Aorta (tissue), 5 donors: ENCODE measurements around the gene NSD2. TPM values are rescaled to one million over a fixed set of nuclear protein-coding genes. Genes with fewer than 3 reads are reported as not detected.

Experiments
- ATAC-seq: fragments of 200-7000 bp; cut with Tn5 transposase; one replicate; pipeline ENCODE4 v1.9.1; 2022; ENCODE audit warnings: moderate library complexity; ENCODE audit not compliant: low FRiP score
- DNase-seq, 2 donors: peaks; one replicate each; pipeline ENCODE4 v3.0.0-alpha.2; 2020
- H3K27ac ChIP-seq, 2 donors: one replicate each; pipeline ENCODE4 v1.5.1; 2013; ENCODE audit warnings: low read length in 2 of 2, mild to moderate bottlenecking in 2 of 2, moderate library complexity in 2 of 2, control low read depth in 1 of 2, inconsistent platforms in 1 of 2, low read depth in 1 of 2
- H3K27me3 ChIP-seq, 2 donors: one replicate each; pipeline ENCODE4 v1.6.1; 2013; ENCODE audit warnings: control low read depth in 1 of 2, low read length in 1 of 2, mild to moderate bottlenecking in 1 of 2, moderate library complexity in 1 of 2; ENCODE audit not compliant: insufficient read depth in 2 of 2, control insufficient read depth in 1 of 2
- H3K36me3 ChIP-seq, 2 donors: one replicate each; pipeline ENCODE4 v1.6.1; 2013; ENCODE audit warnings: control low read depth in 1 of 2, low read length in 1 of 2, mild to moderate bottlenecking in 1 of 2; ENCODE audit not compliant: insufficient read depth in 2 of 2, control insufficient read depth in 1 of 2
- H3K4me1 ChIP-seq, 2 donors: one replicate each; pipeline ENCODE4 v1.6.1; 2013; ENCODE audit warnings: low read length in 2 of 2, control low read depth in 1 of 2, mild to moderate bottlenecking in 1 of 2, moderate library complexity in 1 of 2; ENCODE audit not compliant: insufficient read depth in 2 of 2, control insufficient read depth in 1 of 2
- H3K4me3 ChIP-seq, 2 donors: one replicate each; pipeline ENCODE4 v1.5.1; 2013; ENCODE audit warnings: low read length in 2 of 2, control low read depth in 1 of 2, mild to moderate bottlenecking in 1 of 2
- H3K9me3 ChIP-seq: one replicate; pipeline ENCODE4 v1.6.1; 2013; ENCODE audit warnings: mild to moderate bottlenecking, low read length; ENCODE audit not compliant: control insufficient read depth
- WGBS, 2 donors: extraction: QIAGEN DNeasy Blood & Tissue Kit; methylation state at CpG; one replicate each; pipeline ENCODE4 v1.1.7; 2013; 5-methylcytosine and 5-hydroxymethylcytosine counted together
- intact Hi-C, 2 donors: fragments of 100-400 bp; cut with DNase I; formaldehyde crosslinking; loops; one replicate each; pipeline versions ENCODE4 v1.14.2 to v1.15.0; 2022
- polyA plus RNA-seq, 2 donors: library from polyadenylated mRNA; stranded (reverse); fragments of 200-250 nt; gene quantifications; one replicate each; pipeline ENCODE4 v1.2.3, GENCODE V29; 2013
- total RNA-seq, 2 donors: library from RNA; stranded (reverse); fragmentation: NEBNext Ultra II Directional; extraction: Animal tissue kit (Norgen Biotek cat#: 25700); gene quantifications; one replicate each; pipeline ENCODE4 v1.2.1, GENCODE V29; 2021
- donor health status: healthy with polysubstance abuse.
- donor health status: Bipolar disorder and iron deficiency.
- donor health status: DM: no; HTN: no; CAD: no.
- donor health status: DM: no; HTN: no; CAD: no.
- donor health status: DM: yes; HTN: yes; CAD: no.

The NSD2 gene
- total and polyA plus RNA-seq, 4 donors = 8.0 to 56.6 (median 29.0) TPM

DNA sequence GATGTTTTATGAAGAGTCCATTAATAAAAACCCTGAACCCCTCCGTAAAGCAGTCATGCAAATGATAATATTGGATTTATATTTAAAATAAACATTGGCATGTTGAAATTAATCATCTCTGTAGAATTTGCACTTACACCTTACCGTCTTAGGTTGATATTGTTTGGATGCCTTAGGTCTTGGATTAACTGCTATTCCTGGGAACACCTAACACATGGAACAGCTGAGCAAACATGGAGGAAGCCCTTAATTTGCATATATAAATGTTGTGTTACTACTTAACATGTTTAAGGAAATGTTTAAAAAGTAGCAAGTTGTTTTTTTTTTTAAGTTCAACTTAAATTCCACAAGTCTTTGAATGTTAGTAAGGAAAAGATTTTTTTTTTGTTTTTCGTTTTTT is 62.5 kb downstream of the NSD2 start:
- Histone ChIP-seq H3K36me3 (peaks cover 0 to 15% of the 10 kb centered on the region in 2 donors), H3K9me3 (no peaks in the 10 kb centered on the region), H3K27ac (no peak overlapping the region), H3K4me3 (no peak overlapping the region), H3K27me3 (no peaks in the 10 kb centered on the region), H3K4me1 (no peaks in the 10 kb centered on the region)
- no peak for DNase-seq
- 89 to 90% methylated on average over 3 of the region's 3 CpGs for WGBS, 2 donors
- intact Hi-C loops = no loop called here
- no peak for ATAC-seq

DNA sequence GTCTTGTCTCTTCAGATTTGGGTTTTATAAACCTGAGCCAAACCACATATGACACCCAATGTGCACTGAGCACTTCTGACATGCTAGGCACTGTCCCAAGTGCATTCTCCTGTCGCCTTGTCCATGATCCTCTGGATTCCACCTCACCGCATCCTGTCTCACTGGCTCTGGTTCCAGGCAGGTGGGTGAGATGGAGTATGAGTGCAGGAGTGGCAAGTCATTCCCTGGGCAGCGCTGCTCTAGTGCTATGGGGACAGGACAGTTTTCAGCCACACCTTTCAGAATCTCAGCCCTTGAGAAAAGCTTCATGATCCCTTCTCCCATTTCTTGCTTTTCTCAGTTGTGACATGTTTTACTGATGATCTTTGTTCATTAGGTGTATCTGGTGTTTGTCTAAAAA is 66.4 kb downstream of the NSD2 start:
- Histone ChIP-seq H3K36me3 (peaks cover 0 to 10% of the 10 kb centered on the region in 2 donors), H3K4me3 (no peak overlapping the region), H3K9me3 (no peaks in the 10 kb centered on the region), H3K27me3 (no peaks in the 10 kb centered on the region), H3K27ac (no peak overlapping the region), H3K4me1 (no peaks in the 10 kb centered on the region)
- ATAC-seq (no peak), DNase-seq (no peak)
- WGBS, 2 donors = 95 to 99% methylated on average over 3 of the region's 3 CpGs
- intact Hi-C loops = no loop called here

GRCh38 chr4:1938027-1938426 is 66.8 kb downstream of the NSD2 start:
- no peak overlapping the region for H3K27ac ChIP-seq
- no peaks in the 10 kb centered on the region for H3K27me3 ChIP-seq
- H3K4me1 ChIP-seq = no peaks in the 10 kb centered on the region
- peaks cover 0 to 7% of the 10 kb centered on the region in 2 donors for H3K36me3 ChIP-seq
- no peak for DNase-seq
- WGBS, 2 donors = 96% methylated on average over 8 of the region's 8 CpGs
- H3K9me3 ChIP-seq = no peaks in the 10 kb centered on the region
- no peak overlapping the region for H3K4me3 ChIP-seq
- ATAC-seq = no peak
- intact Hi-C loops = no loop called here

DNA sequence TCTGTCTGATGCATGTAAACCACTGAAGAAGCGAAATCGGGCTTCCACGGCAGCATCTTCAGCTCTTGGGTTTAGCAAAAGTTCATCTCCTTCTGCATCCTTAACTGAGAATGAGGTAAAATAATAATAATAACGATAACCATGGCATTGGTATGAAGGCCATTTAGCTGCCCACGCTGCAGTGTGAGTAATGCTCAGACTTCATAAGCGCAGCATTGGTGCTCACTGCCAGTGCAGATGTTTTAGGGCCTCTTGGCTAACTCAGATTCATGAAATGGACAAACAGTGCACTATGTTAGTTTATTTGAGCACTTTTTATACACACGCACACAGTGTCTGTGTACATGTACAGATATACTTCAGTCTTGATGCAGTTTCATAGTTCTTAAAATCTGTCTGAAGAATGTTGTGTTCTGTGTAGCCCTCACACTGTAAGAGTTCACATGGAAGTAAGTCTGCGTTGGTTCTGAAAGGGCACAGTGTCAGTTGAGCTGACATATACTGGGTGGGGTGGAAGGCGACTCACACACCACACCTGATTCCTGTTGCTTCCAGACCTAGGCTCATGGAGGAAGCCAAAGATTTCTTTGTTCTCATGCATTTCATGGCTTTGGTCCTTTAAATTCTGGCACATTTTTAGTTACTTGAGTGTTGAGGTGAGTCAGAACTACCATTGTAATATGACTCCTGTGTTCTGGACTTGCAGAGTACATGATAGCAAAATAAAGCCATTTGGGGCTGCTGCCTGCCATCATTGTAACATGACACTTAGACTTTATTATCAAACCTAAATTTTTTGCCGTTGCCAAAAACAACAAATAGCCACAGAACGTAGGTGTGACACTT is 68.7 kb downstream of the NSD2 start:
- ATAC-seq = no peak
- Histone ChIP-seq H3K4me3 (no peak overlapping the region), H3K27ac (no peak overlapping the region), H3K4me1 (no peaks in the 10 kb centered on the region), H3K27me3 (no peaks in the 10 kb centered on the region), H3K36me3 (peaks cover 0 to 7% of the 10 kb centered on the region in 2 donors), H3K9me3 (no peaks in the 10 kb centered on the region)
- intact Hi-C loops = no loop called here
- WGBS, 2 donors = 78 to 79% methylated on average over 11 of the region's 11 CpGs
- DNase-seq = no peak

- H3K27me3 ChIP-seq = no peaks in the 10 kb centered on the region
- DNase-seq = no peak
- peaks cover 0 to 4% of the 10 kb centered on the region in 2 donors for H3K36me3 ChIP-seq
- H3K9me3 ChIP-seq = no peaks in the 10 kb centered on the region
- no peak overlapping the region for H3K4me3 ChIP-seq
- 96 to 97% methylated on average over 7 of the region's 7 CpGs for WGBS, 2 donors
- H3K4me1 ChIP-seq = no peaks in the 10 kb centered on the region
- intact Hi-C loops = no loop called here
- ATAC-seq = no peak
- no peak overlapping the region for H3K27ac ChIP-seq
These were observed 69.4 kb downstream of the NSD2 start for GRCh38 chr4:1940566-1940965.

DNA sequence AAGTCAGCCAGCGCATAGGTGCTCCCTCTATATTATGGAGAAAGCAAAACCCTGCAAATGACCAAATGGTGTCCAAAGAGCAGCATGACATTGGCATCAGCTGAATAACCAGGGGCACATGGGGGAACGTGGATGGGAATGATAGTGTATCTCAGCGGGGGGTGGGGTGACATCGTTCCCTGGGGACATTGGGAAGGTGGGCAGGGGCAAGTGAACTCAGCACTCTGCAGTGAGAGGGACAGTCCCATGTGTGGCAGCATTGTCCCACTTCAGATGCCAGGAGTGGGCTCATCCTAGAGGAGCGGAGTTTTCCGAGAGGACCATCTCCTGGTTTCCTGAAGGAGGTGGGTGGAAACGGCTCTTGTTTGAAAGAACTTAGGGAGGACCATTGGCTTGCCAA is 72.7 kb downstream of the NSD2 start:
- 94 to 96% methylated on average over 7 of the region's 7 CpGs for WGBS, 2 donors
- Histone ChIP-seq H3K4me1 (no peaks in the 10 kb centered on the region), H3K9me3 (no peaks in the 10 kb centered on the region), H3K36me3 (peaks cover 0 to 2% of the 10 kb centered on the region in 2 donors), H3K27me3 (no peaks in the 10 kb centered on the region), H3K27ac (no peak overlapping the region), H3K4me3 (no peak overlapping the region)
- DNase-seq (no peak), ATAC-seq (no peak)
- intact Hi-C loops = no loop called here

- H3K9me3 ChIP-seq = no peaks in the 10 kb centered on the region
- DNase-seq = no peak
- no peak for ATAC-seq
- no peaks in the 10 kb centered on the region for H3K36me3 ChIP-seq
- intact Hi-C loops = no loop called here
- 38 to 49% methylated on average over 11 of the region's 11 CpGs for WGBS, 2 donors
- no peak overlapping the region for H3K4me3 ChIP-seq
- H3K27me3 ChIP-seq = no peaks in the 10 kb centered on the region
- no peak overlapping the region for H3K27ac ChIP-seq
- no peaks in the 10 kb centered on the region for H3K4me1 ChIP-seq
These were observed 74.1 kb downstream of the NSD2 start for GRCh38 chr4:1945124-1945895.

- WGBS, 2 donors = 98 to 100% methylated on average over 1 of the region's 1 CpG
- intact Hi-C loops = no loop called here
- Histone ChIP-seq H3K4me3 (no peak overlapping the region), H3K27me3 (no peaks in the 10 kb centered on the region), H3K27ac (no peak overlapping the region), H3K36me3 (no peaks in the 10 kb centered on the region), H3K4me1 (no peaks in the 10 kb centered on the region), H3K9me3 (no peaks in the 10 kb centered on the region)
- no peak for ATAC-seq
- no peak for DNase-seq
These were observed 74.7 kb downstream of the NSD2 start for GRCh38 chr4:1945912-1946311.

- Histone ChIP-seq H3K27ac (no peak overlapping the region), H3K9me3 (no peaks in the 10 kb centered on the region), H3K4me3 (no peak overlapping the region), H3K4me1 (no peaks in the 10 kb centered on the region), H3K36me3 (peaks cover 0 to 4% of the 10 kb centered on the region in 2 donors), H3K27me3 (no peaks in the 10 kb centered on the region)
- DNase-seq = no peak
- WGBS, 2 donors = 93 to 94% methylated on average over 16 of the region's 16 CpGs
- intact Hi-C loops = no loop called here
- ATAC-seq = no peak
These were observed 77.0 kb downstream of the NSD2 start for GRCh38 chr4:1948232-1948631.
